SHP77 (cell line): Measurements from ENCODE around the gene LRRC74A.
A peak's percentile ranks its signal among the peaks of the same experiment; 100 is the strongest.
"Not testable (repeated sequence)": the region's sequence is repeated elsewhere in the genome, so short reads cannot be mapped to it uniquely, and the experiment has no call there.

Experiments used
- DNase-seq, 2 experiments: peaks; one replicate each; lab custom pipeline; 2025; lab: John Stamatoyannopoulos, UW

LRRC74A gene

GRCh38 chr14:76891391-76891790, 65.2 kb downstream of the LRRC74A start:
- DNase-seq, result no peak

- no peak for DNase-seq
These were observed 68.1 kb downstream of the LRRC74A start for GRCh38 chr14:76894308-76894707.

DNA sequence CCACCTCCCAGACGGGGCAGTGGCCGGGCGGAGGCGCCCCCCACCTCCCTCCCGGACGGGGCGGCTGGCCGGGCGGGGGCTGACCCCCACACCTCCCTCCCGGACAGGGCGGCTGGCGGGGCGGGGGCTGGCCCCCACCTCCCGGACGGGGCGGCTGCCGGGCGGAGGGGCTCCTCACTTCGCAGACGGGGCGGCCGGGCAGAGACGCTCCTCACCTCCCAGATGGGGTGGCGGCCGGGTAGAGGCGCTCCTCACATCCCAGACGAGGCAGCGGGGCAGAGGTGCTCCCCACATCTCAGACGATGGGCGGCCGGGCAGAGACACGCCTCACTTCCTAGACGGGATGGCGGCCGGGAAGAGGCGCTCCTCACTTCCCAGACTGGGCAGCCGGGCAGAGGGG, 71.8 kb downstream of the LRRC74A start:
- not testable (repeated sequence) for DNase-seq

GRCh38 chr14:76900682-76901081, 74.5 kb downstream of the LRRC74A start:
- no peak for DNase-seq

DNA sequence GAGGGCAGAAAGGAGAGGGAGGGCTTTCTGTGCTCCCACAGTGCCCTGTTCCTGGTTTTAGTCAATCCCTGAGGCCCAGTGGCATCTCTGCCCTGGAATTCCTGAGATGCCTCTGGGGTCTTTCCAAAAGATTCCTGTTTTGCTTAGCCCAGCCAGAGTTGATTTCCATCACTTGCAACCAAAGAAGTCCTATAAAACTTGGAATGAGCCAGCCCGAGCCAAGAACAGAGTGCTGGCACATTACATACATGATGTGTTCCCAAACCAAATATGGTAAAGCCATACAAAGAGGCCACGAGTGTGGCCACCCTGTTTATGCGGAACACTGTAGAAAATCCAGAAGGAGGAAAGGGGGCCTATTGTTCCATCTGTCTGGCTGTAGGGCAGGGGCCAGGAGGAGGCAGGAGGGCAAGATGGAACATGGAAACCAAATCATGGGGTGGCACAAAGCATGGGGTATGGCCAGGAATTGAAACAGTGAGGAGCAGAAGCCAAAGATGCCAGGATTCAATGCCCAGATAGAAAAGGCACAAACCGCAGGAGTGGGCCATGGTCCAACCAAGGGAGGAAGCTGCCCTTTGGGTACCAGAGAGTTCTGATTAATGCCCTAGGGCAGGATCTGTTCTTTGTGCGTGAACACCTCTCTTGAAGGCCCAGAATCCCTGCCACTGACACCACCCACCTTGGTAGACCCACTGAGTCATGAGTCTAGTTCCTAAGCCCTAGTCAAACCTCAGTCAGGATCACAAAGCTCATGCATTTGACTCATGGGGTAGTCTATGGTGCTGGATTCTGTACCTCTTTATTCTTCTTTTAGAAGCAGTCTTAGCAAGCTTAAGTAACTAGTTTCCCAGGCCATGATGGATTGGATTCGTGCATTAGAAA, 75.2 kb downstream of the LRRC74A start:
- no peak for DNase-seq

DNA sequence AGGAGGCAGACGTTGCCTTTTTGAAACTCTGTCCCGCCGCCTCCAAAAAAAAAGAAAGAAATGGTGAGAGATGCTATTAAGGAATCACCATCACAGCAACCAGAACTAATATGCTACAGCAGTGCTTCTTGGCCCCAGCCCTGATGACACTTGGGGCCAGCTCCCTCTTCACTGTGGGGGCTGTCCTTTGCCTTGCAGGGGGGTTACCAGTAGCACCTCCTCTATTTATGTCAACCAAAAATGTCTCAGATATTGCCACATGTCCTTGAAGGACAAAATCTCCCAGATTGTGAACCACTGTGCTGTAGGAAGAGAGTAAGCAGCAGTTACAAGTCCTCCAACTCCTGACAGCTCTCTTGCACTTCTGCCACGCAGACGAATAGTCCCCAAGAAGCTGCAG, 76.4 kb downstream of the LRRC74A start:
- DNase-seq, result no peak

DNA sequence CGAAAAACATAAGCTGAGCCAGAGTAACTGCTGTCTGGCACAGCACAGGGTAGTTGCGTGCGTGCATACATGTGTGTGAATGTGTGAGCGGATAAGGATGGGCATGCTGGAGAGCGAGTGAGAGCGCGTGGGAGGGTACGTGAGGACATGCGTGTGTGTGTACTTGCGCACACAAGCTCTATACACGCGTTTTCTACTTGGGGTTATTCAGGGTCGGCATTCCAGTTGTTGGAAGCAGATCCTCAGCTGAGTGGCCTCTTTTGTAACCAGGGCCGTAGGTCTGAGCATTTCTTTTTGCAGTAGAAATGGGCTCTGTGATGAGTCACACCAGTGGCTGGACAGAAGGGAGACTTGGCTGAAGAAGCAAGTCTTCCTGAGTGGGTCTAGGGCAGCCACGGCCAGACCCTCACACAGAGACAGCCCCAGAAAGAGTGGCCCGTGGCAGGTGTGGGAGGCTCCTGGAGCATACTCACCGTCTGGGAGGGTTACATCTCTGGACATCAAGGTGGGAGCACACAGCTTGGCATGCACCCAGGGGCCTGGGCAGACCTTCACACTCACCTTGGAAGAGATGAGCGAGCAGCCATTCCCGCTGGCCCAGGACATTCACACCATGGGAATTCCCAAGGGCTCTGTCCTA, 78.0 kb downstream of the LRRC74A start:
- no peak for DNase-seq

- DNase-seq, result peak in 1 of 2 experiments; percentile 35
These were observed 78.7 kb downstream of the LRRC74A start for GRCh38 chr14:76904740-76905569.

GRCh38 chr14:76908834-76909233, 82.6 kb downstream of the LRRC74A start:
- no peak for DNase-seq

DNA sequence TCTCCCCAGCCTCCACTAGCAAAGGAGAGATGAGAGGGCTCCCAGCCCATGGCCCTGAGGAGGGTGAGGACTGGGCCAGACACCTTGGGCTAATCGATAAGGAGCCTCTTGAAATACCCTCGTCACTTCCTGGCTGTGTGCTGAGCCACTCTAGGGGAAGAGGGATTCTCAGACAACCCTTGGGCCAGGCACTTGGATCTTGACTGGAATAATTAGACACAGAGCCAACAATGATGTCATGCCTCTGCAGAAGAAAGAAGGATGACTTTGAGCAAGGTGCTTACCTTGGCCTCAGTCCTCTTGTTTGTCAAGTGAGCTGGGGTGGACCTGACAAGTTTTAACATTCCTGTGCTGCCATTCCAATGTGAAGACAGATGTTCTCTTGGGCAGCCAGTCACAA, 83.1 kb downstream of the LRRC74A start:
- DNase-seq, result no peak

GRCh38 chr14:76910371-76910890, 84.2 kb downstream of the LRRC74A start:
- DNase-seq, result no peak

DNA sequence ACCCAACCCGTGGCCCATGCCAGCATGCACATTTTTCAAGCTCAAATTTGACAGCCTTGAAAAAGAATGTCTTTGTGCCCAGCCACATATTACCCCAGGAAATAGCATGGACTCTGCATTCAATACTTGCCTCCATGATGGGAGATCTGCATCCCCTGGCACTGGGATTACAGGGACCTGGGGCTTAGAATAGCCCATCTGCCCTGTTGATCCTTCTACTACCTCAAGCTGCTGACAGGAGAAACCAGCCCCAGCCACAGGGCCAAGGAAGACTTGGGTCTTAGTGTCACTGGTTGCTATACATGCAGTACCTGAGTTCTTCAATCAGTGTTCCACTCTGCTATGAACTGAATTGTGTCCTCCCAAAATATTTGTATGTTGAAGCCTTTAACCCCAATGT, 85.3 kb downstream of the LRRC74A start:
- no peak for DNase-seq

DNA sequence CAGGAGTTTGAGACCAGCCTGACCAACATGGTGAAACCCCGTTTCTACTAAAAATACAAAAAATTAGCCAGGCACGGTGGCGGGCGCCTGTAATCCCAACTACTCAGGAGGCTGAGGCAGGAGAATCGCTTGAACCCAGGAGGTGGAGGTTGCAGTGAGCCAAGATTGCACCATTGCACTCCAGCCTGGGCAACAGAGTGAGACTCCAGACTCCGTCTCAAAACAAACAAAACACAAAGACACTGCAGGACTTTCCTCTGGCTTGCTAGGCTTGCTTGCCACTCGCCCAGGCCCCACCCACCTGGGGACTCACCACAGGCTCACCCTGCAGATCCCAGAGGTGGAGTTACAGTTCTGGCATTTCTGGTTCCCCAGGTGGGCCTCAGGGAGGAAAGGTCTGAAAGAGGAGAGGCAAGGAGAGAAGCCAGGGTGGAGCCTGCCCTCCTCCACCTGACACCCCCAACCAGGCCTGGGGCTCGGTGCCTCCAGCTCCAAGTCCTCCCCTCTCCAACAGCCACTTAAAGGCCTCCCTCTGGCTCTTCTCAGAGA, 88.4 kb downstream of the LRRC74A start:
- DNase-seq, result not testable (repeated sequence)

GRCh38 chr14:76916040-76916715, 90.0 kb downstream of the LRRC74A start:
- DNase-seq, result no peak

- DNase-seq, result peak; percentile 82 to 86
These were observed 91.0 kb downstream of the LRRC74A start for GRCh38 chr14:76917158-76917596.

DNA sequence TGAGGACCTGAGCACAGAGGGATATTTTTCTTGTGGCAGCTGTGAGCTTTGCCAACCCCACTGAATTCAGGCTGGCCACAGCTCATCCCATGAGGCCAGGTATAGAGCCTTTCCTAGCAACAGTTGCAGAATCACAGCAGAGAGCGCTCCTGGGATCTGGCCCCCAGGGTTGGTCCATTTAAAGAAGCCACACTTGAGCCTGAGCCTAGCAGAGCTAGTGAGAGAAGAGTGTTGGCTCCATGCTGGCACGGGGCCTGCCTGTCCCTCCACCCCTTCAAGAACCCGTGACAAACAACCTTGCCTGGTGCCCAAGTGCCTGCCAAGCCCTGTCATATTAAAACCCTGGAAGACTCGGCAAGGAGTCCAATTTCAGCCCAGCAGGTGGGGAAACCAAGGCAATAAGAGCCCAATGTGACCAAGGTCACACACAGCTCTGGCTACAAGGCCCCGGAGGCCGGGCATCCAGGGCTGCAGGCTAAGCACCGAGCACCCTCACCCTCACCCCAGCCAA, 91.6 kb downstream of the LRRC74A start:
- DNase-seq, result peak; percentile 40 to 49

GRCh38 chr14:76918256-76918781, 92.1 kb downstream of the LRRC74A start:
- peak in 1 of 2 experiments; percentile 72 for DNase-seq

DNA sequence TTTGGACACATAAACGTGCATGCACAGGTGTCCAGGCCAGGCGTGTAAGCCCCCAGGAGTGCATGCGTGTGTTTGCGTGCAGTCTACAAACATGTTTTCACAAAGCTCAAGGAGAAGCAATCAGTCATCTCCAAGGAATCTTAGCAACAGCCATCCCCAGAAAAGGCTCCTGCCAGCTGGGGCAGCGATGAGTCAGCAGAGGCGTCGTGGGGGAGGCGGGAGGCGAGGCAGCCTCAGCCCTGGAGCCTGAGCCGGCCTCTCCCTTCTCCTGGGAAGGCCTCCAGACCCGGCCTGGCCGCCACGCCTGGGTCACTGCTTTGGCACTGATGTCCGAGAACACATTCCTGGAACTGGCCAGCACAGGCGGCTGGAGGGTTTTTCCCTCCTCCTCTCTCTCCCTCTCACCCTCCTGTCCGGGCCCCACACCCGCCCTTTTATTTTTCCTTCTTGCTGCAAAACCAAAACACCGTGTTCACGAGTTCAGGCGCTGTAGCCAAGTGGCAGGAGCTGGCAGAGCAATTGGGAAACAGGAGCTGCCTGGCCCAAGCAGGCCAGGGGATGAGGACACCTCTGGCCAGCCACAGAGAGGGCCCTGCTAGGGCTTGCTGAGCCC, 92.7 kb downstream of the LRRC74A start:
- peak; percentile 61 to 72 for DNase-seq
